Measurements from ENCODE around the gene ZNF275. TPM values are rescaled to one million over a fixed set of nuclear protein-coding genes. Genes with fewer than 3 reads are reported as not detected.

ZNF275 gene
- total and polyA plus RNA-seq, 2 donors (not counting 1 experiment from before 2014, with no cell fraction given) = 8.8 to 17.6 TPM

DNA sequence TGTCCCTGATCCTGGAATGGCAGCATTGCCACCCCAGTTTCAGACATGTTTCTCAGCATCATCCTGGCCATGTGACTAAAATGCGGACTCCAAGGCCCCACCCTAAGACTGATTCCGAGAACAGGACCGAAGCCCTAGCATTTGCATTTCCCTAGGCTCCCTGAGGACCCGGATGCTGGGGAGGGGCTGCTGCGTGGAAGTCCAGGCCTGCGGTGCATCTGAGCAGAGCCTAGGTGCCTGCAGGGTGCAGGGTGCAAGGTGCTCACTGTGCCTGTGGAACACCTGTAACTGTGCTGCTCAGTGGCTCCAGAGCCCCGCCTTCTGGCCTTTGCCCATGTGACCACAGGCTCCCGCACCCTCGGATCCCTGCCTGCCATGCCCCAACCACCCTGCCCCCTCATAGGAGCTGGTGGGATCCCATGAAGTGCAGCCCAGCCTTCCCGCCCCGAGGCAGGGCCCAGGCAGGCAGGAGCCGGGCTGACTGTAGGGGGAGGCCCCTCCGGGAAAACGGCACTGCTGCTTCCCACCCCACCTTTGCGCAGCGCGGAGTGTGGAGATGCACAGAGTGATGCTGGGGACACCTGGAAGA, 27.3 kb upstream of the ZNF275 start:
- no peaks in the 10 kb centered on the region for H3K4me1 ChIP-seq (ENCODE audit: control insufficient read depth in 2 of 2, insufficient read depth in 2 of 2, low read length in 2 of 2)
- Mint-ChIP-seq H3K27ac (no peak overlapping the region), H3K4me3 (no peak overlapping the region), H3K27me3 (peaks cover 22% of the 10 kb centered on the region), H3K4me1 (no peaks in the 10 kb centered on the region), H3K9me3 (ENCODE audit: insufficient read depth) (no peaks in the 10 kb centered on the region)
- no peaks in the 10 kb centered on the region for H3K36me3 ChIP-seq (replicated peaks in 1 of 2; ENCODE audit: control extremely low read depth in 1 of 2, control insufficient read depth in 1 of 2, extremely low read depth in 1 of 2, insufficient read depth in 2 of 2, low read length in 1 of 2)
- intact Hi-C loops (cut with micrococcal nuclease) = no loop called here
- POLR2A ChIA-PET = no interaction called here
- H3K79me2 ChIP-seq (ENCODE audit: control insufficient read depth, insufficient read depth, low read length) = no peaks in the 10 kb centered on the region
- H4K20me1 ChIP-seq (ENCODE audit: control insufficient read depth, insufficient read depth, low read length, poor library complexity, severe bottlenecking) = no peaks in the 10 kb centered on the region
- ATAC-seq (ENCODE audit: low read depth) (no peak), DNase-seq (no peak)
- TF ChIP-seq CTCF (IDR thresholded peaks at IDR 0.05) (no peak), EZH2 (IDR thresholded peaks at IDR 0.05; ENCODE audit: borderline replicate concordance, insufficient read depth, low read depth, low read length, poor library complexity, severe bottlenecking) (no peak)
- no peak overlapping the region for H3K9ac ChIP-seq (ENCODE audit: low read length)
- no peaks in the 10 kb centered on the region for H3K9me3 ChIP-seq (ENCODE audit: control extremely low read depth in 1 of 3, control insufficient read depth in 2 of 3, insufficient read depth in 1 of 3, low read length in 2 of 3)
- no peak overlapping the region for H3K27ac ChIP-seq (ENCODE audit: low read length in 2 of 2)
- CTCF ChIA-PET = no interaction called here
- H3K27me3 ChIP-seq (replicated peaks in 1 of 4; ENCODE audit: control extremely low read depth in 1 of 4, control insufficient read depth in 3 of 4, insufficient read depth in 4 of 4, low read length in 3 of 4) = no peaks in the 10 kb centered on the region
- H3K4me2 ChIP-seq (replicated peaks; ENCODE audit: low read depth, low read length, poor library complexity, severe bottlenecking) = no peak overlapping the region
- WGBS (ENCODE audit: insufficient coverage) = 94% methylated on average over 3 of the region's 17 CpGs
- no peak overlapping the region for H2AFZ ChIP-seq (ENCODE audit: insufficient read depth, low read depth, low read length, poor library complexity, severe bottlenecking)
- no peak overlapping the region for H3K4me3 ChIP-seq (ENCODE audit: control extremely low read depth in 1 of 5, extremely low read depth in 1 of 5, insufficient read depth in 1 of 5, low read depth in 2 of 5, low read length in 4 of 5)

DNA sequence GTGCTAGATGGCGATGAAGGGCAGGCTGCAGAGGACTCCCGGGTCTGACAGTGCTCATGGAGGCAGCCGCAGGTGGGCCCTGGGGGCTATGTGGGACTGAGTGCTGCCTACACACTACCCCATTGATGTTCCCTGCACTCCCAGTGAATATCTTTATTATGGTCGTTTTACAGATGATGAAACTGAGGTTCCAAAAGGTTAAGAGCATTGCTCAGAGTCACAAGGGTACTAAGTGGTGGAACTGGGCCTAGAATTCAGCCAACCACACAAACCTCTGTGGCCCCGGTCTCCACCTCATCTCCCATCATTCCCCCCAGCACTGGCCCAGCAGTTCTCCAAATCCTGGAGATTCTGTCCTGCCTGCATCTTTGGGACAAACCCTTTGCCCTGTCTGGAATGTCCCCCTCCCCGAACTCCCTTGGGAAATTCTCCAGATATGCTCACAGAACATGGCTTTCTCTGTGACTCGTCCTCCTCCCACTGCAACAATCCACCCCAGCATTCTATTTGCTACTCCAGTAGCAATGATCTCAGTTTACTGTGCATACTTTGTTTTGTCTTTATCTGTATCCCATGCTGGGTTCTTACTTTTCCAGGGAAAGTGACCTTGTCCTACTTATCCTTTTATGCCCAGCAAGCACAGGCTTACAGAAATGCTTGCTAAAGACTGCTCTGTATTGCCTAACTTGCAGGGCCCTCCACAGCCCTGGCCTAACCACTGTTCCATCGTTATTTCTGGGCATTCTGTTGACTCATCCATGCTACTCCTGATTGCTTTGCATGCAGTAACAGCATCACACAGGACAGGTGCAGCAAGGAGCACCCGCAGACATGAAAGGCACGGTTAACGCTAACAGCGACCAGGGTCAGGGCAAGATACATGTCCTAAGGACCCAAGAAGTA, 26.4 kb upstream of the ZNF275 start:
- WGBS (ENCODE audit: insufficient coverage) = 96% methylated on average over 5 of the region's 12 CpGs

More for the DNA sequence above, 26.4 kb upstream of the ZNF275 start:
- H3K27ac Mint-ChIP-seq = no peak overlapping the region
- H3K9me3 Mint-ChIP-seq (ENCODE audit: insufficient read depth) = no peaks in the 10 kb centered on the region
- ATAC-seq (ENCODE audit: low read depth) = no peak
- no peak overlapping the region for H3K4me2 ChIP-seq (replicated peaks; ENCODE audit: low read depth, low read length, poor library complexity, severe bottlenecking)
- POLR2A ChIA-PET = no interaction called here
- H3K4me3 Mint-ChIP-seq = no peak overlapping the region
- TF ChIP-seq EZH2 (IDR thresholded peaks at IDR 0.05; ENCODE audit: borderline replicate concordance, insufficient read depth, low read depth, low read length, poor library complexity, severe bottlenecking) (no peak), CTCF (IDR thresholded peaks at IDR 0.05) (no peak)
- no peak for DNase-seq
- no peak overlapping the region for H3K4me3 ChIP-seq (ENCODE audit: control extremely low read depth in 1 of 5, extremely low read depth in 1 of 5, insufficient read depth in 1 of 5, low read depth in 2 of 5, low read length in 4 of 5)
- no peaks in the 10 kb centered on the region for H3K9me3 ChIP-seq (ENCODE audit: control extremely low read depth in 1 of 3, control insufficient read depth in 2 of 3, insufficient read depth in 1 of 3, low read length in 2 of 3)
- H3K27me3 Mint-ChIP-seq = peaks cover 22% of the 10 kb centered on the region
- H4K20me1 ChIP-seq (ENCODE audit: control insufficient read depth, insufficient read depth, low read length, poor library complexity, severe bottlenecking) = no peaks in the 10 kb centered on the region
- no peak overlapping the region for H2AFZ ChIP-seq (ENCODE audit: insufficient read depth, low read depth, low read length, poor library complexity, severe bottlenecking)
- no peaks in the 10 kb centered on the region for H3K4me1 Mint-ChIP-seq
- no peak overlapping the region for H3K9ac ChIP-seq (ENCODE audit: low read length)
- CTCF ChIA-PET = no interaction called here
- intact Hi-C loops (cut with micrococcal nuclease) = no loop called here
- H3K36me3 ChIP-seq (replicated peaks in 1 of 2; ENCODE audit: control extremely low read depth in 1 of 2, control insufficient read depth in 1 of 2, extremely low read depth in 1 of 2, insufficient read depth in 2 of 2, low read length in 1 of 2) = no peaks in the 10 kb centered on the region
- no peaks in the 10 kb centered on the region for H3K79me2 ChIP-seq (ENCODE audit: control insufficient read depth, insufficient read depth, low read length)
- no peaks in the 10 kb centered on the region for H3K4me1 ChIP-seq (ENCODE audit: control insufficient read depth in 2 of 2, insufficient read depth in 2 of 2, low read length in 2 of 2)
- H3K27me3 ChIP-seq (replicated peaks in 1 of 4; ENCODE audit: control extremely low read depth in 1 of 4, control insufficient read depth in 3 of 4, insufficient read depth in 4 of 4, low read length in 3 of 4) = no peaks in the 10 kb centered on the region
- no peak overlapping the region for H3K27ac ChIP-seq (ENCODE audit: low read length in 2 of 2)
